Fibroblast of peridontal ligament (primary cell): ENCODE data around the gene NR3C2.
A peak's percentile ranks its signal among the peaks of the same experiment; 100 is the strongest.

Experiments used
- DNase-seq: peaks from one replicate; pipeline ENCODE4 v3.0.0-alpha.2; 2010; ENCODE audit errors: extremely low read depth

Gene NR3C2

DNA sequence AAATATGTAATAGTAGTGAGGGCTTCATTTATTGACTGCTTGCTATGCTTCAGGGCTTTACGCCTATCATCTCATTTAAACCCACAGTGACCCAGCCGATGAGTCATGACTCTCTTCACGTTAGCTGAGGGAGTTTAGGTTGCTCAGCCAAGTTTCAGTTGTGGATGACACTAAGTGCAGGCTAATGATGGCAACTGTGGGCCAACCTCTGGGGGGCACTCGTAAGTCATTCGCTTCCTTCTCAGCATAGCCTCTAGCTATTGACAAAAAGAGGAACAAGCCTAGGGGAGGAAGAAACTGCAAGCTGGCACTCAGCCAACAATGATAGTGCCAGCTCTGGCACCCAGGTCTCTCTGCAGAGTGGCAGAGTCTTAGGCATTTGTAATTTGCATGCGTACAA lies 385.3 kb downstream of the NR3C2 start:
- peak; percentile 40 for DNase-seq

DNA sequence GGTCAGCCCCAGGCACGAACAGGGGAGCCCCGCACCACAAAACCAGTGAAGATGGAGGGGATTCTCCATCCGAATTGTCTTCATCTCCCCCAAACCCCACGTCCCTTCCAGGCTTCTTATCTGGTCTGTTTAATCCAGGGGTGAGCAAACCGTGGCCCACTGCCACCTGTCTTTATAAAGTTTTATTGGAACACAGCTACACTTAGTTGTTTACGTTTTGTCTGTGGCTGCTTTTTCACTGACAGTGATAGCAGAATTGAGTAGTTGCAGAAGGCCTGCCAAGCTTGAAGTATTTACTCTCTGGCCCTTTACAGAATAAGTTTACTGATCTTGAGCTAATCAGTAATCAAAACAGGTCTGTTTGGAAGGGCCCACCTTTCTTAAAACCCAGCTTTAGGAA lies 386.4 kb downstream of the NR3C2 start:
- no peak for DNase-seq

DNA sequence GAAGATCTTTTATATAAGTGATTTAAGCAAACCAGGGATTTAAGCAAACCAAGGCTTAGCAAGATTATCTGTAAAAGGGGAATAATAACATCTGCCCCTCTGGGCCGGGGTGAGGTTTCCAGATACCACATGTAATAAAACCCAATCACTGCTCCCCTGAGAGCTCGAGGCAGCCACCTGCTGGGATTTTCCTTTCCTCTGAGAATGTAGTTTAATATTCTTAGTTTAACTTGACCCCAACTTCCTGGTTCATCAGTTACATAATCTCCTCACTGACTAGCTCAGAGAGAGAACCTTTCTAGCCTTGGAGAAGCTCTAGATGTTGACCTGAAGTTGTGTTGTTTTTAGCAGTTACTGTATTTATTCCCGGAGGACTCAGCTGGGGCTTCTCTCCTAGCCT lies 387.9 kb downstream of the NR3C2 start:
- no peak for DNase-seq

DNA sequence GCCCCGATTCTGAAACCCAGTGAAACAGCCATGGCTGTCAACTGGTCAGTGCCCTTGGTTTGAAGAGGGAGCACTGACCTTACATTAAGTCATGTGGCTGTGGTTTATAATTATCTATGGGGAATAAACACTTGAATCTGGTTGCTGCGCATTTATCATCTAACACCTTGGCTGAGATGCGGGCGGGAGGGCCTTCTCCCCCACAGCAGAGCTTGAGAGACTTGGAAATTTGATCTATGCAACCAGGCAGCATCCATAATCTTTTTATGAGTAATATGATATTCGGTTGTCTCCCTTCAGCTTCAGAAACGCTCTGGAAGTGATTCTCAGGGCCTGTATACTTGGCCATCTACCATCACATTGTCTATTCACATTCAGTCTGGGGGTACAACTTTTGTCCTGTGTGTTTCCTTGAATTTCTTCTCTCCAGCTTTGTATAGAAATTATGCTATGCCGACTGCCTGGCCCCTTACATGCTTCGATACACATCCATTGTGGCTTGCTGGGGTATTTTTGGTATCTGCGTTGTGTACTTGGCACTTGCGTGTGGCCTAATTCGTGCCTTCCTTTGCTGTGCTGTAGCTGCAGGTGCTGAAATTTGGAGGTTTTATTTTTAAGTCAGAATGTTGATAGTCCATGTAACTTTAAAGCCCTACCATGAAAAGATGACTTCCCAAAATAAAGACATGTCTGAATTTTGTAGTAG lies 388.8 kb downstream of the NR3C2 start:
- DNase-seq = no peak

DNA sequence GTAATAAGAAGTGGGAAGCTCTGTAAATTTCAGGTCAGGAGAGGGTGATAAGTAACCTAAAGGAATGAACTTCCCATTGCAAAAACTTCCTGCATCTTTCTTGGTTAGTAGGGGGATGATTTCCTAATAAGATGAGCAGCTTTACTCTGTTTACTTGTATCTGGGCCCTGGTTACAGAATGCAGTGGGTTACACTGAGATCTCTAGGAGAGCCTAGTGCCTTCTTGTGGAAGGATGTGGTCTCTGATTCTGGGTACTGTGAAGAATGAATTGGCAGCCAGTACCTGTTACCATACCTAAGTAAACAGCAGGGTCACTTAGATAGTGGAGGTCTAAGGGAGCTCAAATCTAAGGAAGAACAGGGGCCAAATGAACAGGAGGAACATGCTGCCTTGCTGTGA lies 389.8 kb downstream of the NR3C2 start:
- no peak for DNase-seq

DNA sequence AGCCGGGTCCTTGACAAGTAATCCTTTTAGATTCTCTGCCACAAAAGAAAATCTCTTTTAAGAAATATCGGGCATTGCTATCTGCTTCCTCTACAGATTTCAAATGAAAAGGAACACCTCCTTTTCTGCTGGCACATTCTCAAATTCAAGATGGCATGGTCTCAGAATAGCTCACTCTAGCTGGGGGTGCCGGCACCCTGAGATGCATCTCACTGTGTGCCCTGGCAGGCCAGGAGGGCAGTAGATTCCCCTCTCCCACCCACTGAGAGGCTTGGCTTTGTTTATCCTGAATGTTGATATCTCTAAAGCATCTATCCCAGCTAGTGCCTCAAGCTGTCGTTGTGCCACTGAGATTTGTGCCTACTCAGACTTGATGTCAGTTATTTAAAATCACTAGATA lies 390.8 kb downstream of the NR3C2 start:
- DNase-seq = no peak

DNA sequence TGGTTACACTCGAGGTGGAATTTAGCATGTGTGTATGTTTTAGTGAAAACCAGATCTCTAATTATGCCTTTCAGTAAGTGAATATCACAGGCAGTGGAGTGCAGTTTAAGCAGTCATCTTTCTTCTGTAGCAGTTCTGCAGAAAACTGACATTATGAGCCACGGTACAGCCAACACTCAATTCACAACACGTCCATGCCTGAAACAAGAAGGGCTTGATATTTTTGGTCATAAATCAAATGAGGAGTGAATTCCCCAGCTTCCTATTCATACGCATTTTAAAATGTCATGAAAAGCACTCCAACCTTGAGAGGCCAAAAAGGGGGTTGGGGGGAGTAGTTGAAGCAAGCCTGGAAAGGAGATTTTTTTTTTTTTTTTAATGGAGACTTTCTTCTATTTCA lies 393.6 kb downstream of the NR3C2 start:
- no peak for DNase-seq

DNA sequence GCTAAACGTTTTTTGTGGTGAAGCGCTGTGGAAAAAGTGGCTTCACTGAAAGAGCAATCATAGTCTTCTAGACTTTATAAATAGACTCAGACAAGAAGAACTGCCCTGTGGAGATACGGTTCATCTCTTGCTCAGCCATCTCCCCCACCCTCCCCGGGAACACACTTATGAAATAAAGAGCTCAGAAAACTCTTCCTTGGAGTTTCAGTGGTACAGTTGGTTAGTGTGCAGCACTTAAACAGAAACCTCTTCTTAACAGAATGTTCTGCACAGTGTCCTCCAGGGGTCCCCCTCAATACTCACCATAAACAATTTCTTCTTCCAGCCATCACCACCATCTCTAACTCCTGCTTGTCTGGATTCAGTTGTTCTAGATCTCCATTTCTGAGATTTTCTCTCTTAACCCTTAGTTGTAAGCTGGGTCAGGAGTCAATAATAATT lies 397.3 kb downstream of the NR3C2 start:
- peak; percentile 62 for DNase-seq

DNA sequence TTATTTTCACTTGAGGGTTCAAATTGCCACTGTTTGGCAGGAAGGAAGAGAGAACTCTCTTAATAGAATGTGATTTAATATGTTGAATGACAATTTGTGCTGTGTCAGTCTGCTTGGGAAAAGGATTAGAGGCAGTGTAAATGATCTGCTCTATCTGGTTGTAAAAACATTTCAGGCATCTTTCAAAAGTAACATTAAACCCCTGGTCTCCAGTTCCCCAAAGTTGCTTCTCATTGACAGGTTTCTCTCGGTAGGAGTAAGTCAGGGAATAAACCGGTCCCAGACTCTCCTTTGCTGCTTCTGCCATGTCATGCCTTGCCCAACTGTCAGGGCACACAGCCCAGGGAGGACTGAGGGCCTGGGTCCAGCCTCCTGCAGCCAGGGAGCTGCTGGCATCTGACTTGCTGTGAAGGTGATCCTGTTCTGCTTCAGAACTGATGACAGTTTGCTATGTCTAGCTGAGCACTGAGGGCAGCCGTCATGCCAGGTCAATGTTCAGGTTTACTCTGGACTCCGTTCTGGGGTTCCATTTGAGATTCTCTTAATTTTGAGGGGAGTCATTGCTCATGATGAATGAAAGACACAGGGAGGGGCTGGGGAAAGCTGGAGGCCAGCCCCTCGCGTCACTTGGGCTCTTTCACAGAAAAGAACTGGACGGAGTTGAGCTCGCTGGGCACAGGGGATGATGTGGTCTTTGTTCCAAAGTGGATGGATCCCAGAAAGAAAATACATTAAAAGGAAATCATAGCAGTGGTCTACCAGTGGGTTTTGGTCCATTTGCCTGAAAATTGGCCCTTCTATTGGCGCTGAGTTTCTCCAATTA lies 397.9 kb downstream of the NR3C2 start:
- peak; percentile 21 for DNase-seq

DNA sequence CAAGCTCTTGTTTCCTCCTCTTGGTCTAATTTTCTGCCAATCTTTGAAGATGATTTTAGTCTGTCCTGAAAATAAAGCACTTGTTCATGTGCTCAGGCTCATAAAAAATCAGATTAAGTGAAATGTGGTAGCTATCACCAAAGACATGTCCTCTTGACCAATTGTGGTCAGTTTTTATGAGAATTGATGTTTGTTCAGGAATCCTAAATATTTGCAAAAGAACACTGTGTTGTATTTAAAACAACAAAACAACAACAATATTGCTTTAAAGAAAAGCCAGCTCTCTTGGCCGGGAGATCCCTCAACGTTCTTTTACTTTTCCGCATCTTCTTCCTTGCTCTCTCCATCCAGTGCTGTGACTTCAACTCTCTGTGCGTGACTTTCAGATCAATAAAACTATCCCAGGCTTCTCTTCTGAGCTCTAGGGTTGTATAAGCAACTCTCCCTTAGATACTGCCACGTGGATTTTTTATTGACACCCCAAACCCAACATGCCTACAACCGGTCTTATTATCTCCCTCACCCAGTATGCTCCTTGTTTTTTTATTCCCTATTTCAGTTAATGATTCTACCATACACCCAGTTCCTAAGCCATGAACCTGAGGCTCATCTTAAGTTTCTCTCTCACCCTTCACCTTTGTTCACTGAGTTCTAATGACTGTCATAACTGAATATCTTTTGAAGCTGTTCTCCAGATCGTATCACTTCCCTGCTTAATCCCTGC lies 400.4 kb downstream of the NR3C2 start:
- no peak for DNase-seq

DNA sequence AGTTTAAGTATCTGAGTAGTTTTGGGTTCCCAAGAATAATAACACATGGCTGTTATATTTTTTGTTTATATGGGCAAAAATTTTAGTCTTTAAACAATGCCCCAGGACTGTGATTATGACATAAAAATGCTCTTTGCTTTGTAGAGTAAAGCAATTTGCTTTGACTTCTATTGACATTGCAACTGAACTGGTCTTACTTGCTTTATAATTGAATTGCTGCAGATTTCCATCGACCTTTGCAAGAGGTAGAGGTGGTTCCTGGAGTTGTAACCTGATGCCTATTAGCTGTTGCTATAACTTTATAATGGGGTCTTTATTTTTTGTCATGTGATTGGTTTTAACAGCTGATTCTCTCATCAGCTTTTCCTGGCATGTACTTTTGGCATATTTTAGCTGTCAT lies 407.4 kb downstream of the NR3C2 start:
- DNase-seq = no peak

DNA sequence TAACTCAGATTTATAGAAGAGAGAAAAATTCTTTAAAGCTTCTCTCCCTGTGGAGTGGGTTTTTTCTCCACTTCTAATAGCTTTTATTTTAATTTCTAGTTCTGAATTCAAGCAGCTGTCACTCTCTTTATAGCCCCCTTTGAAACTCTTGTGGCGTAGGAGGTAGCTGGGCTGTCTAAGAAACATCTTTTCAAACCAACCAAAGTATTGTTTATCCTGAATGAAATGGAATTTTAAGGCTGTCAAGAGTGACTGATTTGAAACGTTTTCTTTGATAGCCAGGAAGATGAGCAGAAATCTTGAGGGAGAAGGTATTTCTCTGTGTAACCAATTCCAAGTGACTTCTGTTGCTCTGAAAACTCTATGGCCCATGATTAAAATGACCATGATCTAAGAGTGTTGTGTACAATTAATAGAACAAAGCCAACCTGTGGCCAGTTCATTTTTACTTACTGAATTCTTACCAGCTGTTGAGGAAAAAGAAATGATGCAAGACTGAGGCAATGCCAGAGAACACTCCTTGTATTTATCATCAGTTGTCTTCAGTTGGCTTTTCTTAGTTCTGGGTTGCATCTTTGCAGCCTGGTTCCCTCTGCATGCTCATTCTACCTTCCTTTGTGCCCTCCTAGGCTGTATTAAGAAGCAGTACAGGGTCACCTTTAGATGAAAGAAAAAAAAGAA lies 411.9 kb downstream of the NR3C2 start:
- peak; percentile 88 for DNase-seq

DNA sequence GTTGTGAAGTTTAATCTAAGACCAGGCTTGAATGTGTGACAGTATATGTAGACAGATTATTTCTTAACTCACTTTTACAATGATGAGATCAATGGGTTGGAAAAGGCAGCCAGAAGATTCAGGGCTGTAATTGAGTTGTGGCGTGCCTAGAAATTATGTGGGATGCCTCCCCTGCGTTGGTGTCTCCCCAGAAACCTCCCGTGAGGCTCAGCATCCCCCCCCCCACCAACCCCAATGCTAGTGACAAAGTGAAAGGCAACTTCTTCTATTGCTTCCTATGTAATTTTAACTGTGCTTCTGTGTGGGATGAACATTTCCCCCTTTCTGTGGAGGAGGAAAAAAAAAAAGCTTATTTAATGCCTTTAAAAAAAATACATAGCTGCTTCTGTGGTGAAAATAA lies 412.4 kb downstream of the NR3C2 start:
- DNase-seq = no peak
